HG02840 (cell line): ENCODE measurements around the gene RND1.

ENCODE experiments used
- ATAC-seq: cut with Tn5 transposase; IDR thresholded peaks from one replicate; pipeline ENCODE4 v1.9.1; 2021; ENCODE audit warnings: mild to moderate bottlenecking, moderate library complexity, moderate number of reproducible peaks; ENCODE audit not compliant: unreplicated experiment, low FRiP score

The RND1 gene

GRCh38 chr12:48813465-48814261, 52.0 kb downstream of the RND1 start:
- no peak for ATAC-seq

GRCh38 chr12:48812389-48812788, 53.3 kb downstream of the RND1 start:
- no peak for ATAC-seq

GRCh38 chr12:48811437-48812090, 54.1 kb downstream of the RND1 start:
- no peak for ATAC-seq

- ATAC-seq: no peak
Measured at GRCh38 chr12:48810903-48811431, 54.7 kb downstream of the RND1 start.

- no peak for ATAC-seq
Measured at GRCh38 chr12:48807981-48808380, 57.7 kb downstream of the RND1 start.
